H1 (cell line): Measurements from ENCODE around the gene CMC4. TPM values are rescaled to one million over a fixed set of nuclear protein-coding genes. Genes with fewer than 3 reads are reported as not detected.
A peak's percentile ranks its signal among the peaks of the same experiment; 100 is the strongest.

Experiments used
- CTCF ChIA-PET: fragments of 300-600 bp; sonication (Branson Sonifier 250); formaldehyde crosslinking; loops from one replicate; lab custom pipeline; 2021; ENCODE audit not compliant: partially characterized antibody; lab: Charles Lee
- POLR2A ChIA-PET: fragments of 300-600 bp; sonication (Branson Sonifier 250); formaldehyde crosslinking; loops from one replicate; lab custom pipeline; 2021; ENCODE audit warnings: inconsistent platforms; ENCODE audit not compliant: partially characterized antibody; lab: Charles Lee
- DNase-seq, 2 experiments: peaks; one replicate each; pipeline versions ENCODE4 v3.0.0 to v3.0.0-alpha.2; 2010 to 2022; ENCODE audit warnings: low spot score in 2 of 2, low read depth in 1 of 2, mixed read lengths in 1 of 2
- FAIRE-seq: peaks from 2 replicates; lab custom pipeline; 2011; peaks lifted over from hg19 to GRCh38; lab: Jason Lieb, UNC
- H2AFZ ChIP-seq: 2 replicates; pipeline ENCODE4 v1.8.1; 2012; ENCODE audit warnings: low read length, inconsistent platforms
- H2AK5ac ChIP-seq: 2 replicates; pipeline ENCODE4 v1.6.1; 2013; ENCODE audit warnings: low read depth, low read length
- H2BK120ac ChIP-seq: replicated peaks from 2 replicates; pipeline ENCODE3; 2013; ENCODE audit warnings: low read depth, low read length, inconsistent platforms
- H2BK12ac ChIP-seq: 2 replicates; pipeline ENCODE4 v1.6.1; 2013; ENCODE audit warnings: low read depth, low read length
- H2BK15ac ChIP-seq: 2 replicates; pipeline ENCODE4 v1.6.1; 2013; ENCODE audit warnings: low read length
- H2BK20ac ChIP-seq: 2 replicates; pipeline ENCODE4 v1.6.1; 2013; ENCODE audit warnings: low read length
- H2BK5ac ChIP-seq: 2 replicates; pipeline ENCODE4 v1.6.1; 2013; ENCODE audit warnings: low read depth, low read length
- H3K14ac ChIP-seq: 2 replicates; pipeline ENCODE4 v1.6.1; 2013; ENCODE audit warnings: inconsistent platforms; ENCODE audit not compliant: insufficient read length
- H3K18ac ChIP-seq: 2 replicates; pipeline ENCODE4 v1.6.1; 2013; ENCODE audit warnings: low read length; ENCODE audit errors: extremely low read depth
- H3K23ac ChIP-seq: 2 replicates; pipeline ENCODE4 v1.6.1; 2013; ENCODE audit warnings: inconsistent platforms; ENCODE audit not compliant: insufficient read length
- H3K23me2 ChIP-seq: 2 replicates; pipeline ENCODE4 v1.6.1; 2013; ENCODE audit warnings: low read depth, low read length
- H3K27ac ChIP-seq: 2 replicates; pipeline ENCODE4 v1.6.1; 2011; ENCODE audit warnings: low read depth, low read length, inconsistent platforms
- H3K27me3 ChIP-seq, 4 experiments: replicated peaks in 1 of 4; 1 replicate in 1 of 4; 2 replicates in 3 of 4; pipeline versions ENCODE4 v1.6.1 to v1.8.1; 2011 to 2013; ENCODE audit warnings: low read length in 3 of 4, mild to moderate bottlenecking in 3 of 4, inconsistent platforms in 2 of 4, mixed read lengths in 2 of 4, moderate library complexity in 1 of 4; ENCODE audit not compliant: control insufficient read depth in 3 of 4, insufficient read depth in 3 of 4; ENCODE audit errors: extremely low read depth in 1 of 4
- H3K36me3 ChIP-seq, 4 experiments: 2 replicates each; pipeline versions ENCODE4 v1.6.1 to v1.8.1; 2011 to 2013; ENCODE audit warnings: mild to moderate bottlenecking in 4 of 4, low read length in 3 of 4, moderate library complexity in 2 of 4, control low read depth in 1 of 4, inconsistent platforms in 1 of 4; ENCODE audit not compliant: insufficient read depth in 4 of 4, control insufficient read depth in 2 of 4
- H3K4ac ChIP-seq: replicated peaks from 2 replicates; pipeline ENCODE3; 2013; ENCODE audit warnings: low read length, low read depth, mixed read lengths, inconsistent platforms; ENCODE audit not compliant: insufficient read length
- H3K4me1 ChIP-seq, 4 experiments: replicated peaks in 1 of 4; 1 replicate in 1 of 4; 2 replicates in 3 of 4; pipeline versions ENCODE4 v1.6.1 to v1.8.1; 2011 to 2013; ENCODE audit warnings: low read length in 3 of 4, inconsistent platforms in 2 of 4, mixed read lengths in 1 of 4; ENCODE audit not compliant: insufficient read depth in 4 of 4, control insufficient read depth in 3 of 4
- H3K4me2 ChIP-seq, 2 experiments: 2 replicates each; pipeline versions ENCODE4 v1.6.1 to v1.8.1; 2011 to 2013; ENCODE audit warnings: low read depth in 2 of 2, low read length in 2 of 2, control low read depth in 1 of 2, inconsistent platforms in 1 of 2, mild to moderate bottlenecking in 1 of 2; ENCODE audit not compliant: insufficient read depth in 1 of 2
- H3K4me3 ChIP-seq, 4 experiments: fragments of 200-600, 300-600 bp in 1 of 4; sonication (generic), shearing (Covaris generic), sonication (Bioruptor Twin) in 1 of 4; 2 replicates each; pipeline versions ENCODE4 v1.5.1 to v1.8.1; 2011 to 2016; ENCODE audit warnings: low read length in 4 of 4, low read depth in 3 of 4, control low read depth in 2 of 4, inconsistent platforms in 2 of 4, mild to moderate bottlenecking in 2 of 4, mixed read lengths in 1 of 4, moderate library complexity in 1 of 4; ENCODE audit not compliant: insufficient read depth in 2 of 4; ENCODE audit errors: extremely low read depth in 1 of 4
- H3K56ac ChIP-seq: replicated peaks from 2 replicates; pipeline ENCODE3; 2013; ENCODE audit warnings: low read depth, mild to moderate bottlenecking, mixed read lengths, low read length, inconsistent platforms; ENCODE audit not compliant: insufficient read length
- H3K79me1 ChIP-seq: 2 replicates; pipeline ENCODE4 v1.6.1; 2013; ENCODE audit warnings: low read depth, low read length, control low read depth
- H3K79me2 ChIP-seq, 2 experiments: 2 replicates each; pipeline versions ENCODE4 v1.6.1 to v1.8.1; 2012 to 2013; ENCODE audit warnings: low read length in 2 of 2, mild to moderate bottlenecking in 2 of 2, inconsistent platforms in 1 of 2; ENCODE audit not compliant: insufficient read depth in 2 of 2, control insufficient read depth in 1 of 2
- H3K9ac ChIP-seq, 4 experiments: replicated peaks in 1 of 4; 1 replicate in 1 of 4; 2 replicates in 3 of 4; pipeline versions ENCODE4 v1.6.1 to v1.8.1; 2011 to 2013; ENCODE audit warnings: low read depth in 3 of 4, low read length in 3 of 4, control low read depth in 2 of 4, mild to moderate bottlenecking in 2 of 4, moderate library complexity in 2 of 4, inconsistent platforms in 1 of 4; ENCODE audit errors: extremely low read depth in 1 of 4
- H3K9me3 ChIP-seq, 2 experiments: 2 replicates each; pipeline versions ENCODE4 v1.6.1 to v1.8.1; 2012 to 2013; ENCODE audit warnings: mild to moderate bottlenecking in 2 of 2, moderate library complexity in 2 of 2, control low read depth in 1 of 2, inconsistent platforms in 1 of 2, low read depth in 1 of 2, low read length in 1 of 2, mixed read lengths in 1 of 2; ENCODE audit not compliant: insufficient read depth in 2 of 2
- H4K20me1 ChIP-seq, 2 experiments: replicated peaks in 1 of 2; 2 replicates each; pipeline versions ENCODE3 to v1.8.1; 2011 to 2013; ENCODE audit warnings: inconsistent platforms in 2 of 2, low read length in 2 of 2, mild to moderate bottlenecking in 1 of 2; ENCODE audit not compliant: insufficient read depth in 2 of 2, control insufficient read depth in 1 of 2
- H4K5ac ChIP-seq: 2 replicates; pipeline ENCODE4 v1.6.1; 2013; ENCODE audit warnings: low read length, low read depth, mixed read lengths, inconsistent platforms; ENCODE audit not compliant: insufficient read length
- H4K8ac ChIP-seq: 2 replicates; pipeline ENCODE4 v1.8.0; 2013; ENCODE audit warnings: mild to moderate bottlenecking, moderate library complexity, low read length, inconsistent platforms; ENCODE audit not compliant: insufficient read depth; ENCODE audit errors: extremely low read depth
- H4K91ac ChIP-seq: replicated peaks from 2 replicates; pipeline ENCODE3; 2013; ENCODE audit warnings: low read length, mixed read lengths, inconsistent platforms; ENCODE audit not compliant: insufficient read length
- CHD2 ChIP-seq: IDR thresholded peaks from 2 replicates; pipeline ENCODE4 v1.6.1; 2012; ENCODE audit warnings: low read length, improper control_type of control experiment
- HDAC6 ChIP-seq: IDR thresholded peaks from one replicate; pipeline ENCODE4 v1.7.1; 2012; ENCODE audit warnings: low read depth, mild to moderate bottlenecking, inconsistent platforms, low read length, moderate library complexity
- JUN ChIP-seq: IDR thresholded peaks from 2 replicates; pipeline ENCODE4 v1.6.1; 2011; ENCODE audit warnings: low read depth, mild to moderate bottlenecking, improper control_type of control experiment, low read length
- MAFK ChIP-seq: IDR thresholded peaks from 2 replicates; pipeline ENCODE4 v1.6.1; 2012; ENCODE audit warnings: low read depth, mild to moderate bottlenecking, improper control_type of control experiment, low read length
- RNF2 ChIP-seq: fragments of 200-900, 300-1000 bp; sonication (generic); IDR thresholded peaks from 2 replicates; pipeline ENCODE4 v1.7.1; 2016; ENCODE audit warnings: borderline replicate concordance, low read depth, mild to moderate bottlenecking, antibody characterized with exemption, low read length; ENCODE audit not compliant: poor library complexity, severe bottlenecking; ENCODE audit errors: missing control alignments
- SP2 ChIP-seq: IDR thresholded peaks from 2 replicates; pipeline ENCODE4 v1.6.1; 2012; ENCODE audit warnings: mild to moderate bottlenecking, low read length, inconsistent platforms
- TAF1 ChIP-seq: IDR thresholded peaks from 2 replicates; pipeline ENCODE4 v1.6.1; 2011; ENCODE audit warnings: mild to moderate bottlenecking, low read depth, low read length
- WGBS, 2 experiments: shearing (Covaris generic) in 1 of 2; methylation state at CpG; one replicate each; pipeline versions ENCODE4 v1.1.6 to v1.1.7; 2013 to 2015; ENCODE audit warnings: low lambda C conversion rate in 2 of 2, mixed read lengths in 2 of 2, inconsistent platforms in 1 of 2, low coverage in 1 of 2, missing lambda C conversion rate in 1 of 2; ENCODE audit not compliant: insufficient replicate concordance in 2 of 2, insufficient coverage in 1 of 2, insufficient read length in 1 of 2; ENCODE audit errors: extremely low coverage in 1 of 2, missing lambda C conversion rate in 1 of 2; 5-methylcytosine and 5-hydroxymethylcytosine counted together
- polyA plus RNA-seq, 7 experiments: library from polyadenylated mRNA; depleted of rRNA in 3 of 7; stranded (reverse) in 5 of 7; unstranded in 2 of 7; fragments of >200 nt in 5 of 7; fragments of 200-250 nt in 2 of 7; gene quantifications; 1 replicate in 5 of 7; 2 replicates in 1 of 7; 4 replicates in 1 of 7; pipeline versions ENCODE4 v1.2.1 to v1.2.3, GENCODE V29; 2011 to 2013; ENCODE audit warnings: missing spikeins in 2 of 7, mixed read lengths in 2 of 7
- total RNA-seq: library from RNA; stranded (reverse); fragmentation: NEBNext Ultra II Directional; extraction: Animal tissue kit (Norgen Biotek cat#: 25700); gene quantifications from 2 replicates; pipeline ENCODE4 v1.2.1, GENCODE V29; 2021

CMC4 gene
- total and polyA plus RNA-seq, 2 of the 8 experiments (the other 6 are each of a cell fraction or from before 2014, with no cell fraction given), result 6.0 to 8.8 TPM

GRCh38 chrX:155028129-155028528 lies 42.8 kb downstream of the CMC4 start:
- ChIA-PET POLR2A (interaction anchor here (1.4 kb wide), 1 partner anchor 21 kb away, joined by 3 read pairs; no protein-coding TSS in a partner anchor), CTCF (interaction anchor here (0.7 kb wide), 1 partner anchor 10 kb away, joined by 4 read pairs; no protein-coding TSS in a partner anchor)
- FAIRE-seq (no peak), DNase-seq (no peak)
- Histone ChIP-seq H3K23ac (no peak overlapping the region), H2BK20ac (no peak overlapping the region), H4K8ac (no peak overlapping the region), H3K23me2 (peaks cover 3% of the 10 kb centered on the region; the same call in 1 of the 2 replicates), H2AK5ac (no peak overlapping the region), H2BK15ac (no peak overlapping the region), H3K56ac (no peak overlapping the region), H2BK12ac (no peak overlapping the region), H3K27me3 (no peaks in the 10 kb centered on the region), H3K79me1 (no peaks in the 10 kb centered on the region), H3K4me3 (peak overlapping the region in 2 of 4 experiments; percentile 89 to 90; a peak in 3 of 8 replicates), H2AFZ (no peak overlapping the region), H4K91ac (no peak overlapping the region), H2BK5ac (no peak overlapping the region), H3K4me2 (peak overlapping the region; percentile 62 to 79), H3K36me3 (no peaks in the 10 kb centered on the region), H3K9ac (no peak overlapping the region; a peak in 1 of 7 replicates), H3K18ac (no peak overlapping the region), H3K27ac (no peak overlapping the region), H3K4ac (no peak overlapping the region), H3K9me3 (no peaks in the 10 kb centered on the region), H4K5ac (no peak overlapping the region), H2BK120ac (no peak overlapping the region), H3K4me1 (peaks cover 0 to 3% (median under 1%) of the 10 kb centered on the region in 4 experiments; a peak in 2 of 7 replicates), H4K20me1 (no peaks in the 10 kb centered on the region), H3K14ac (no peak overlapping the region), H3K79me2 (peaks cover 0 to 22% of the 10 kb centered on the region in 2 experiments; a peak in 2 of 4 replicates)
- WGBS, 2 experiments, result 65% methylated on average over 3 of the region's 3 CpGs; no CpG with 5 or more reads in 1 of the 2 experiments
- TF ChIP-seq SP2 (no peak), HDAC6 (no peak), TAF1 (no peak), JUN (no peak), RNF2 (no peak), CHD2 (no peak), MAFK (no peak)
